Right cardiac atrium (tissue), 5 donors: Measurements from ENCODE around the gene ADAMTS3. TPM values are rescaled to one million over a fixed set of nuclear protein-coding genes. Genes with fewer than 3 reads are reported as not detected.
A peak's percentile ranks its signal among the peaks of the same experiment; 100 is the strongest.

Source experiments
- ATAC-seq, 2 donors: fragments of 200-7000 bp; cut with Tn5 transposase; one replicate each; pipeline versions ENCODE4 v1.8.0 to v1.9.1; 2020; ENCODE audit warnings: moderate library complexity in 2 of 2, mild to moderate bottlenecking in 1 of 2
- DNase-seq, 3 donors: peaks; one replicate each; pipeline ENCODE4 v3.0.0-alpha.2; 2020
- H3K27ac ChIP-seq: one replicate; pipeline ENCODE4 v1.5.1; 2013; ENCODE audit warnings: mild to moderate bottlenecking, low read length, control low read depth, moderate library complexity
- H3K27me3 ChIP-seq: one replicate; pipeline ENCODE4 v1.6.1; 2013; ENCODE audit not compliant: control insufficient read depth, insufficient read depth
- H3K4me1 ChIP-seq: one replicate; pipeline ENCODE4 v1.6.1; 2013; ENCODE audit warnings: low read length; ENCODE audit not compliant: control insufficient read depth, insufficient read depth
- H3K4me3 ChIP-seq: one replicate; pipeline ENCODE4 v1.5.1; 2013; ENCODE audit warnings: low read length, control low read depth
- H3K9me3 ChIP-seq: one replicate; pipeline ENCODE4 v1.6.1; 2013; ENCODE audit warnings: low read length; ENCODE audit not compliant: control insufficient read depth
- WGBS: extraction: QIAGEN DNeasy Blood & Tissue Kit; methylation state at CpG from one replicate; pipeline ENCODE4 v1.1.7; 2013; 5-methylcytosine and 5-hydroxymethylcytosine counted together
- intact Hi-C, 4 donors: fragments of 100-400 bp; cut with DNase I; formaldehyde crosslinking; loops; one replicate each; pipeline versions ENCODE4 v1.11.0 to v1.14.0; 2022 to 2023
- polyA plus RNA-seq: library from polyadenylated mRNA; stranded (reverse); fragments of 200-250 nt; gene quantifications from one replicate; pipeline ENCODE4 v1.2.3, GENCODE V29; 2013
- total RNA-seq, 4 donors: library from RNA; stranded (reverse); fragmentation: NEBNext Ultra II Directional; extraction: Animal tissue kit (Norgen Biotek cat#: 25700); gene quantifications; one replicate each; pipeline ENCODE4 v1.2.1, GENCODE V29; 2021
- donor health status: healthy with polysubstance abuse.
- donor health status: DM: no; HTN: yes; CAD: no.
- donor health status: DM: no; HTN: no; CAD: no.
- donor health status: DM: no; HTN: yes; CAD: no; lungs with severe emphysema.
- donor health status: DM: yes; HTN: yes; CAD: no.

Gene ADAMTS3
- total and polyA plus RNA-seq, 5 donors = 0.70 to 2.4 (median 2.1) TPM

DNA sequence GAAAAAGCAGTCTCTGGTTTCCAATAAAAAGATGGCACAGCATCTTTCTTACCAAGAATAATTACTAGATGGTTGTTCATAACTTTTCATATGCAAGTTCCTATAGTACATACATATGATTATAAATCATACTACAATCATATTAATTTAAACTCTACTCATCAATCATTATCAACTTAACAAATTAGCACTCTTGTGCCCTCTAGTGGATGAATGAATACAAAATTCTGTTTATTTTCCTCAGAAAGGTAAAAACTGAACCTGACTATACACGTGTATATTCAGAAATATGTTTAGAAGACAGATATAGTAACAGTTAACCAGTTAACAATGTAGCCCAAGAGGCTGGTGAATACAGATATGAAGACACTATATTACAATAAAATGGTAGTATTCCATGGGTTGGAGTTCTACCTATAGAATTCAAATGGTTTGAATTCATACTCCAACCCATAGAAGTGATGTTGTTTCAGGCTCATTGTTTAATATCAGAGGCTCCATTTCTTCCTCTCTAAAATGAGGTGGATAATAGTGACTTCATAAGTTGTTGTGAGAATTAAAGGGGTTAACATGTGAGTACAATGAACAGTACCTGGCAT lies 100.0 kb downstream of the ADAMTS3 start:
- Histone ChIP-seq H3K4me3 (no peak overlapping the region), H3K9me3 (no peaks in the 10 kb centered on the region), H3K27ac (no peak overlapping the region), H3K4me1 (no peaks in the 10 kb centered on the region), H3K27me3 (no peaks in the 10 kb centered on the region)
- DNase-seq = no peak
- WGBS = 6% methylated on average over 1 of the region's 1 CpG
- intact Hi-C loops = loop anchor here (5.0 to 10.0 kb wide), 2 partner anchors 142 to 174 kb away; no protein-coding TSS in a partner anchor
- no peak for ATAC-seq

GRCh38 chr4:72467633-72468032 lies 101.4 kb downstream of the ADAMTS3 start:
- H3K27ac ChIP-seq = no peak overlapping the region
- DNase-seq = no peak
- no peaks in the 10 kb centered on the region for H3K4me1 ChIP-seq
- H3K4me3 ChIP-seq = no peak overlapping the region
- intact Hi-C loops = loop anchor here (5.0 to 10.0 kb wide), 2 partner anchors 140 to 173 kb away; no protein-coding TSS in a partner anchor
- ATAC-seq = no peak
- H3K27me3 ChIP-seq = no peaks in the 10 kb centered on the region
- H3K9me3 ChIP-seq = no peaks in the 10 kb centered on the region

GRCh38 chr4:72463724-72464123 lies 105.3 kb downstream of the ADAMTS3 start:
- Histone ChIP-seq H3K9me3 (no peaks in the 10 kb centered on the region), H3K4me1 (no peaks in the 10 kb centered on the region), H3K27ac (no peak overlapping the region), H3K27me3 (no peaks in the 10 kb centered on the region), H3K4me3 (no peak overlapping the region)
- intact Hi-C loops = loop anchor here in 1 of 4 donors (10.0 kb wide), 1 partner anchor 169 kb away; no protein-coding TSS in a partner anchor
- DNase-seq (peak in 1 of 3 donors; percentile 30), ATAC-seq (no peak)
- WGBS = 65% methylated on average over 3 of the region's 3 CpGs

DNA sequence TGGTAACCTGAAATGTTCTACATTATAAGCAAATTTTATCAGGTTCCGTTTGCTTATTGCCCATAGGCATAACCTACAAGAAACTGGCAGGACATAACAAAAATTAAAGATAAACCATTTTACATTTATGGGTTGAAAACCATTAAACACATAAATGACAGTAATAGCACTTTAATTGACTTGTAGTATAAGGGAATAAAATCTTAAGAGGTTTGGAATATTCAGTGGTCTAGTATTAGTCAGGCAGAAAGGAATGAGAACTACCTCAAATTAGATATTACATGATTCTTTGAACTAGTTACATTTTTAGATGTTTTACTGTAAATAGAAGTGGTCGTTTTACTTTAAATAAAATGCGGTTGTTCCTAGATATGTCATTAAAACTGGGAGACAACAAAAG lies 111.9 kb downstream of the ADAMTS3 start:
- WGBS = 81% methylated on average over 3 of the region's 3 CpGs
- Histone ChIP-seq H3K4me1 (no peaks in the 10 kb centered on the region), H3K27ac (no peak overlapping the region), H3K4me3 (no peak overlapping the region), H3K27me3 (no peaks in the 10 kb centered on the region), H3K9me3 (no peaks in the 10 kb centered on the region)
- no peak for ATAC-seq
- intact Hi-C loops = no loop called here
- DNase-seq = no peak

GRCh38 chr4:72451349-72451748 lies 117.7 kb downstream of the ADAMTS3 start:
- no peaks in the 10 kb centered on the region for H3K9me3 ChIP-seq
- H3K4me1 ChIP-seq = peaks cover 2% of the 10 kb centered on the region
- H3K27me3 ChIP-seq = no peaks in the 10 kb centered on the region
- ATAC-seq = no peak
- WGBS = 53% methylated on average over 3 of the region's 3 CpGs
- H3K4me3 ChIP-seq = no peak overlapping the region
- H3K27ac ChIP-seq = no peak overlapping the region
- intact Hi-C loops = no loop called here
- DNase-seq = peak; percentile 36 to 82 (median 39)

GRCh38 chr4:72449705-72450104 lies 119.3 kb downstream of the ADAMTS3 start:
- DNase-seq (no peak), ATAC-seq (no peak)
- H3K4me1 ChIP-seq = peaks cover 2% of the 10 kb centered on the region
- WGBS = 86% methylated on average over 1 of the region's 1 CpG
- H3K27me3 ChIP-seq = no peaks in the 10 kb centered on the region
- intact Hi-C loops = no loop called here
- no peak overlapping the region for H3K4me3 ChIP-seq
- H3K27ac ChIP-seq = no peak overlapping the region
- H3K9me3 ChIP-seq = no peaks in the 10 kb centered on the region

- Histone ChIP-seq H3K9me3 (no peaks in the 10 kb centered on the region), H3K4me3 (no peak overlapping the region), H3K4me1 (peaks cover 2% of the 10 kb centered on the region), H3K27ac (no peak overlapping the region), H3K27me3 (no peaks in the 10 kb centered on the region)
- intact Hi-C loops = no loop called here
- 78% methylated on average over 4 of the region's 4 CpGs for WGBS
- no peak for DNase-seq
- no peak for ATAC-seq
Observed at GRCh38 chr4:72448231-72448630, 120.8 kb downstream of the ADAMTS3 start.

DNA sequence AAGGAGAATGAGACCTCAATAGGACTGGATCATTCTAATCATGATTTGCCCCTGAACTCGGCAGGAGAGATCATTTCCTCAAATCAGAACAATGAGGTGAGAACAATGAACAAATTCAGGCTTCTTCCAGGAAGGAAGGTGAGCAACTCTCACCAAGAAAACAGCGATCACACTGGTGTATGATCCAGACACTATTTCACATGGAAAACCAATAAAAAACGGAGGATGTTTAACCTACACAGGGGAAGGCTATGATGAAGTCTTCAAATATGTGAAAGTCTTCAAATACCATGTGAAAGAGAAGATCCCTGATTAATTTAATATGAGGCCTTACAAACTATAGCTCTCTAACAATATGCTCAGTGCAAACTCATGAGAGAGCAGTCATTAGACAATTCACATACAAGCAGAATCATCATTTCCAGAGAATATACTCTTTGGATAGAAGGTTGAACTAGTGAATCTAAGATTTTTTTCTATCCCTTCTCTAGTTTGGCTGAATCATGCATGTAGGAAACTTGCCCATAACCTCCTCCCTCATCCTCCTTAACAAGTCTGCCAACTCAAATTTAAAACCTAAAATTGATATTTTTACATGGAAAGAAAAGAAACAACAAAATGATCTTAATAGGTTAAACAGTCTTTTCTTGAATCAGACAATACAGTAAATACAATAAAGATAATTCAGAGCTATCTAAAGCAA lies 122.5 kb downstream of the ADAMTS3 start:
- intact Hi-C loops = no loop called here
- 76% methylated on average over 3 of the region's 3 CpGs for WGBS

GRCh38 chr4:72444092-72444491 lies 124.9 kb downstream of the ADAMTS3 start:
- Histone ChIP-seq H3K9me3 (no peaks in the 10 kb centered on the region), H3K27ac (no peak overlapping the region), H3K4me3 (no peak overlapping the region), H3K27me3 (no peaks in the 10 kb centered on the region), H3K4me1 (no peaks in the 10 kb centered on the region)
- WGBS = 95% methylated on average over 1 of the region's 1 CpG
- intact Hi-C loops = no loop called here
- DNase-seq = no peak
- ATAC-seq = no peak

More for the DNA sequence above, 122.5 kb downstream of the ADAMTS3 start:
- Histone ChIP-seq H3K27me3 (no peaks in the 10 kb centered on the region), H3K4me1 (no peaks in the 10 kb centered on the region), H3K27ac (no peak overlapping the region), H3K9me3 (no peaks in the 10 kb centered on the region), H3K4me3 (no peak overlapping the region)
- DNase-seq (no peak), ATAC-seq (no peak)

GRCh38 chr4:72442715-72443114 lies 126.3 kb downstream of the ADAMTS3 start:
- Histone ChIP-seq H3K4me1 (no peaks in the 10 kb centered on the region), H3K4me3 (no peak overlapping the region), H3K27ac (no peak overlapping the region), H3K27me3 (no peaks in the 10 kb centered on the region), H3K9me3 (no peaks in the 10 kb centered on the region)
- WGBS = 94% methylated on average over 5 of the region's 5 CpGs
- no peak for ATAC-seq
- intact Hi-C loops = no loop called here
- no peak for DNase-seq

- no peak overlapping the region for H3K4me3 ChIP-seq
- no peaks in the 10 kb centered on the region for H3K4me1 ChIP-seq
- H3K9me3 ChIP-seq = no peaks in the 10 kb centered on the region
- ATAC-seq (no peak), DNase-seq (no peak)
- no peaks in the 10 kb centered on the region for H3K27me3 ChIP-seq
- WGBS = 64% methylated on average over 2 of the region's 2 CpGs
- H3K27ac ChIP-seq = no peak overlapping the region
- intact Hi-C loops = no loop called here
Observed at GRCh38 chr4:72442147-72442546, 126.9 kb downstream of the ADAMTS3 start.
